ENCODE measurements around the gene ZDHHC5. TPM values are rescaled to one million over a fixed set of nuclear protein-coding genes. Genes with fewer than 3 reads are reported as not detected.
"Not testable (repeated sequence)": the region's sequence is repeated elsewhere in the genome, so short reads cannot be mapped to it uniquely, and the experiment has no call there.

Gene ZDHHC5
- total and polyA plus RNA-seq, 12 donors = 22.3 to 56.5 (median 39.9) TPM

DNA sequence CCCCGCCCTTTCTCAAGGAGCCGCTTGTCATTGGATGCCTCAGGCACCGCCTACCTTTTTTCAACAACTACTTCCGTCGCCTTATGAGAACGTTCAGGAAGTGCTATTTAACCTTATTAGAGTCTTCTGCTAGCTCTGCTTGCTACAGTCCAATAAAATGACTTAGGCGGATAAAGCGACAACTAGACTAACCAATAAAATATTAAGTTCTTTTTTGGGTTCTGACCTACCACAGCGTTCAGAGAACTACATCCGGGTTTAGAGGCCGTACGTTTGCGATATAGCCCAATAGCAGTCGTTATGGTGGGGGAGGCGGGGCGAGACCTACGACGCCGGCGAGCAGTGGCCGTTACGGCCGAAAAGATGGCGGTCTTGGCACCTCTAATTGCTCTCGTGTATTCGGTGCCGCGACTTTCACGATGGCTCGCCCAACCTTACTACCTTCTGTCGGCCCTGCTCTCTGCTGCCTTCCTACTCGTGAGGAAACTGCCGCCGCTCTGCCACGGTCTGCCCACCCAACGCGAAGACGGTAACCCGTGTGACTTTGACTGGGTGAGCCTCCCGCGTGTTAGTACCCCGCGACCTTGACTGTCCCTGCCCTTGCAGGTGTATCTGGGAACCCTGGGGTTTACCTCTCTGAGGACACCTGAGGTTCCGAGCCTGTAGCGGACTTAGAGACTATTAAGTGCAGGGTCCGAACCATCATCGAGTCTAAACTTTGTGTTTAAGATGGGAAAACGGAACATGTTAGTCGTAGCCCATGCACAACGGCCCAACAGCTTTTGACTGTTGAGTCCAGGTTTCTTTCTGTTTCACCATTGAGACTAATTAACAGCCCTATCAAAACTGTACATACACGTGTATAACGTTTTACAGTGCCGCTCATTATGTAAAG is 44.6 kb downstream of the ZDHHC5 start, which contains the start of gene TMX2:
TMX2 (plus strand) TSS at position 338 of the 895 bp plus-strand sequence; CDS start at position 364, 26 bp downstream.
- H3K4me3 ChIP-seq = peak within 1 kb of the TSS; percentile 73 to 100 (median 90)
- no peaks in the 10 kb centered on the region for H3K9me3 ChIP-seq
- ATAC-seq = peak; percentile 97 to 98 (median 97)
- TF ChIP-seq, protein P1, sequence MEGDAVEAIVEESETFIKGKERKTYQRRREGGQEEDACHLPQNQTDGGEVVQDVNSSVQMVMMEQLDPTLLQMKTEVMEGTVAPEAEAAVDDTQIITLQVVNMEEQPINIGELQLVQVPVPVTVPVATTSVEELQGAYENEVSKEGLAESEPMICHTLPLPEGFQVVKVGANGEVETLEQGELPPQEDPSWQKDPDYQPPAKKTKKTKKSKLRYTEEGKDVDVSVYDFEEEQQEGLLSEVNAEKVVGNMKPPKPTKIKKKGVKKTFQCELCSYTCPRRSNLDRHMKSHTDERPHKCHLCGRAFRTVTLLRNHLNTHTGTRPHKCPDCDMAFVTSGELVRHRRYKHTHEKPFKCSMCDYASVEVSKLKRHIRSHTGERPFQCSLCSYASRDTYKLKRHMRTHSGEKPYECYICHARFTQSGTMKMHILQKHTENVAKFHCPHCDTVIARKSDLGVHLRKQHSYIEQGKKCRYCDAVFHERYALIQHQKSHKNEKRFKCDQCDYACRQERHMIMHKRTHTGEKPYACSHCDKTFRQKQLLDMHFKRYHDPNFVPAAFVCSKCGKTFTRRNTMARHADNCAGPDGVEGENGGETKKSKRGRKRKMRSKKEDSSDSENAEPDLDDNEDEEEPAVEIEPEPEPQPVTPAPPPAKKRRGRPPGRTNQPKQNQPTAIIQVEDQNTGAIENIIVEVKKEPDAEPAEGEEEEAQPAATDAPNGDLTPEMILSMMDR (IDR thresholded peaks at IDR 0.05) = peak in 1 of 9 donors; percentile 1
- DNase-seq = peak; percentile 88 to 95
- intact Hi-C loops (cut with DNase I) = loop anchor here in 4 of 10 donors (1.0 to 5.0 kb wide), 4 partner anchors 28 to 88 kb away; partner anchors contain the start of gene ZDHHC5 (in 3 of the 4)
- peak within 1 kb of the TSS; percentile 75 to 95 (median 90) for H3K27ac ChIP-seq
- peaks cover 0 to 17% (median 0%) of the 10 kb centered on the region in 9 donors for H3K36me3 ChIP-seq
- H3K27me3 ChIP-seq = no peaks in the 10 kb centered on the region
- WGBS, 2 donors = 0 to 1% methylated on average over 53 of the region's 53 CpGs
- H3K4me1 ChIP-seq = peaks cover 7 to 55% (median 38%) of the 10 kb centered on the region in 9 donors

- TF ChIP-seq, protein P1 (IDR thresholded peaks at IDR 0.05) = no peak
- no peak for ATAC-seq
- Histone ChIP-seq H3K9me3 (no peaks in the 10 kb centered on the region), H3K27ac (peak overlapping the region in 1 of 10 donors; percentile 94), H3K4me3 (peak overlapping the region in 9 of 10 donors; percentile 73 to 100 (median 87)), H3K27me3 (no peaks in the 10 kb centered on the region), H3K36me3 (peaks cover 0 to 17% (median 0%) of the 10 kb centered on the region in 9 donors), H3K4me1 (peaks cover 7 to 49% (median 38%) of the 10 kb centered on the region in 9 donors)
- DNase-seq = no peak
- intact Hi-C loops (cut with DNase I) = loop anchor here in 3 of 10 donors (5.0 kb wide), 1 partner anchor 47 kb away; the partner anchor contains the start of gene ZDHHC5 (in 3 of the 3)
- WGBS, 2 donors = 90 to 95% methylated on average over 2 of the region's 2 CpGs
Measured at GRCh38 chr11:57713835-57714234, 45.9 kb downstream of the ZDHHC5 start.

DNA sequence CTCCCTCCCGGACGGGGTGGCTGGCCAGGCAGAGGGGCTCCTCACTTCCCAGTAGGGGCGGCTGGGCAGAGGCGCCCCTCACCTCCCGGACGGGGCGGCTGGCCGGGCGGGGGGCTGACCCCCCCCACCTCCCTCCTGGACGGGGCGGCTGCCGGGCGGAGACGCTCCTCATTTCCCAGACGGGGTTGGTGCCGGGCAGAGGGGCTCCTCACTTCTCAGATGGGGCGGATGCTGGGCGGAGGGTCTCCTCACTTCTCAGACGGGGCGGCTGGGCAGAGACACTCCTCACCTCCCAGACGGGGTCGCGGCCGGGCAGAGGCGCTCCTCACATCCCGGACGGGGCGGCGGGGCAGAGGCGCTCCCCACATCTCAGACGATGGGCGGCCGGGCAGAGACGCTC is 48.8 kb downstream of the ZDHHC5 start:
- not testable (repeated sequence) for H3K9me3 ChIP-seq
- 91 to 96% methylated on average over 18 to 28 of the region's 34 CpGs for WGBS, 2 donors

GRCh38 chr11:57727185-57727584 is 59.3 kb downstream of the ZDHHC5 start:
- 58 to 61% methylated on average over 2 of the region's 2 CpGs for WGBS, 2 donors
- no peak overlapping the region for H3K4me3 ChIP-seq
- intact Hi-C loops (cut with DNase I) = no loop called here
- ATAC-seq (no peak), DNase-seq (no peak)
- no peak overlapping the region for H3K27ac ChIP-seq
- TF ChIP-seq, protein P1 (IDR thresholded peaks at IDR 0.05) = no peak
- H3K4me1 ChIP-seq = peaks cover 0 to 9% (median 1%) of the 10 kb centered on the region in 9 donors
- peaks cover 0 to 36% (median 0%) of the 10 kb centered on the region in 9 donors for H3K36me3 ChIP-seq
- H3K9me3 ChIP-seq = no peaks in the 10 kb centered on the region
- no peaks in the 10 kb centered on the region for H3K27me3 ChIP-seq

More for the DNA sequence above, 48.8 kb downstream of the ZDHHC5 start:
- Histone ChIP-seq H3K36me3 (peaks cover 0 to 37% (median 0%) of the 10 kb centered on the region in 9 donors), H3K4me1 (peaks cover 7 to 27% (median 26%) of the 10 kb centered on the region in 9 donors)
- H3K4me3 ChIP-seq; DNase-seq; H3K27me3 ChIP-seq; ATAC-seq; intact Hi-C loops (cut with DNase I); H3K27ac ChIP-seq: not testable (repeated sequence)
